ENCODE data around the gene ARHGAP33.

Gene ARHGAP33

DNA sequence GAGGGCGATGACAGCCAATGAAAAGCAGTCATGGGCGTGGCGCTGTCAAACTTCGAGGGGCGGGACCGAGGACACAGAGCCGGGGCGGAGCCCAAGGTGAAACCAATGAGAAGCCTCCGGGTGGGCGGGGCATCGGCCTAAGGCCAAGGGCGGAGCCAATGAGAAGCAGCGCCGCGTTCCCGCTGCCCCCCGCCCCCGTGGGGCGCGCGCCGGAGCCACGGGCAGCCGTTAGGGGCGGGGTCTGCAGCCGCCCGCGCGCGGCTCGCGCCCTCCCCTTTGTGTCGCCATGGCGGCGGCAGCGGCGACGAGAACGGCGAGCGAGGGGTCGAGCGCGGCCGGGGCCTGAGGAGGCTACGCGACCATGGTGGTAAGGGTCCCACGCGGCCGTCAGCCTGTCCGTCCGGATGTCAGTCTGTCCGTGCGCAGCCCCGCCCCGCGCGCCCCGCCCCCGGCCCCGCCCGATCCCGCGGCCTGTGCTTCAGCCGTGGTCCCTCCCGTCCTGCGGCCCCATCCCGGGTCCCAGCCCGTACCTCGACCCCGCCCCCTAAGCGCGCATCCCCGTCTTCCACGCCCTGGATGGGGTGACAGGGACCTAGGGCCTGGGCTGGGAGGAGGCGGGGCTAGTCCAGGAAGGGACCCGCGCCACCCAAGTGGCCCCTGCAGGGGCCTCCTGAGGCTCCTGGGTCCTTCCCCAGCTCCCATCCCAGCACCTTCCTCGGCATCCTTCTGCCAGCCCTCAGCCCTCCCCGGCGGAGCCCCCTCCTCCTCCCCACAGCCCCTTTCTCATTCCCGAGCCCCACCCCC lies at the start of gene ARHGAP33:
Gene ARHGAP33, plus strand, starts transcription at position 267 of the 804 bp plus-strand sequence. Its CDS starts 95 bp downstream, at position 362.
- TF ChIP-seq, protein P1, sequence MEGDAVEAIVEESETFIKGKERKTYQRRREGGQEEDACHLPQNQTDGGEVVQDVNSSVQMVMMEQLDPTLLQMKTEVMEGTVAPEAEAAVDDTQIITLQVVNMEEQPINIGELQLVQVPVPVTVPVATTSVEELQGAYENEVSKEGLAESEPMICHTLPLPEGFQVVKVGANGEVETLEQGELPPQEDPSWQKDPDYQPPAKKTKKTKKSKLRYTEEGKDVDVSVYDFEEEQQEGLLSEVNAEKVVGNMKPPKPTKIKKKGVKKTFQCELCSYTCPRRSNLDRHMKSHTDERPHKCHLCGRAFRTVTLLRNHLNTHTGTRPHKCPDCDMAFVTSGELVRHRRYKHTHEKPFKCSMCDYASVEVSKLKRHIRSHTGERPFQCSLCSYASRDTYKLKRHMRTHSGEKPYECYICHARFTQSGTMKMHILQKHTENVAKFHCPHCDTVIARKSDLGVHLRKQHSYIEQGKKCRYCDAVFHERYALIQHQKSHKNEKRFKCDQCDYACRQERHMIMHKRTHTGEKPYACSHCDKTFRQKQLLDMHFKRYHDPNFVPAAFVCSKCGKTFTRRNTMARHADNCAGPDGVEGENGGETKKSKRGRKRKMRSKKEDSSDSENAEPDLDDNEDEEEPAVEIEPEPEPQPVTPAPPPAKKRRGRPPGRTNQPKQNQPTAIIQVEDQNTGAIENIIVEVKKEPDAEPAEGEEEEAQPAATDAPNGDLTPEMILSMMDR (conservative IDR thresholded peaks at IDR 0.05; ENCODE audit: low read depth, low read length): no peak
- peak within 1 kb of the TSS; percentile 67 for H3K4me3 ChIP-seq (ENCODE audit: low read length)
- DNase-seq (ENCODE audit: low read depth): peak; percentile 80

GRCh38 chr19:35727053-35727955 lies 48.1 kb upstream of the ARHGAP33 start:
- no peak overlapping the region for H3K4me3 ChIP-seq (ENCODE audit: low read length)
- DNase-seq (ENCODE audit: low read depth): no peak
- TF ChIP-seq, protein P1 (conservative IDR thresholded peaks at IDR 0.05; ENCODE audit: low read depth, low read length): no peak

DNA sequence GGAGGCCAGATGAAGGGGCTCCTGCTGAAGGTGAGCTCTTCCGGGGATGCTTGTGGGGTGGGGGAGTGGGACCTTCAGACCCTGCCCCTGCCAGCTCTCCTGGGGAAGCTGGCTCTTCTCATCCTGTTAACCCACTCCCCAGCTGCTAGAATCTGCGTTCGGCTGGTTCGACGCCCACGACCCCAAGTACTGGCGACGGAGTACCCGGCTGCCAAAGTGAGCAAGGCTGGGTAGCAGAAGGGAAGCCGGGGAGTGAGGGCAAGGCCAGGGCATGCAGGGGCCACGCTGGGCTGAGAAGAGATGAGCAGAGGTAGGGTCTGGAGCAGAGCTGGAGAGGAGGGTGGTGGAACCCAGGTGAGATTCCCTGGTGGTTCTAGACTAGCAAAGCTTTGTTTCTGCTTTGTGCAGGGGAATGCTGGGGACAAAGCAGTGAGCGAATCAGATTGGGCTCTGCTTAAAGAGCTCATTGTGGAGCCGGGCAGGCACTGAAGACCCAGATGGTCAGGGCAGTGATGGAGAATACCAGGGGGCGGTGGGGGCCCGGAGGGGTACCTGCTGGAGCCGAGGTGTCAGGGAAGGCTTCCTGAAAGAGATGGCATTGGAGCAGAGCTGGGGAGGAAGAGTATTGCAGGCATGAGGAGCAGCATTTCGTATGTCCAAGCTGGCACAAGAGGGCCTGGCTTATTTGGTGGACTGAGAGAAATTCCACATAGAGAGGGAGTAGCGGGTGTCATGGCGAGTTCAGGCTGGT lies 47.2 kb upstream of the ARHGAP33 start:
- TF ChIP-seq, protein P1 (conservative IDR thresholded peaks at IDR 0.05; ENCODE audit: low read depth, low read length): no peak
- H3K4me3 ChIP-seq (ENCODE audit: low read length): no peak overlapping the region
- DNase-seq (ENCODE audit: low read depth): no peak

GRCh38 chr19:35729021-35729420 lies 46.3 kb upstream of the ARHGAP33 start:
- H3K4me3 ChIP-seq (ENCODE audit: low read length): no peak overlapping the region
- TF ChIP-seq, protein P1 (conservative IDR thresholded peaks at IDR 0.05; ENCODE audit: low read depth, low read length): no peak
- DNase-seq (ENCODE audit: low read depth): no peak

GRCh38 chr19:35729763-35730162 lies 45.6 kb upstream of the ARHGAP33 start:
- H3K4me3 ChIP-seq (ENCODE audit: low read length): no peak overlapping the region
- TF ChIP-seq, protein P1 (conservative IDR thresholded peaks at IDR 0.05; ENCODE audit: low read depth, low read length): no peak
- DNase-seq (ENCODE audit: low read depth): no peak

GRCh38 chr19:35730326-35730725 lies 45.0 kb upstream of the ARHGAP33 start:
- TF ChIP-seq, protein P1 (conservative IDR thresholded peaks at IDR 0.05; ENCODE audit: low read depth, low read length): no peak
- H3K4me3 ChIP-seq (ENCODE audit: low read length): no peak overlapping the region
- DNase-seq (ENCODE audit: low read depth): no peak

Data from retinal pigment epithelial cell (primary cell).